HepG2 (cell line): ENCODE measurements around the gene ATPAF1. TPM values are rescaled to one million over a fixed set of nuclear protein-coding genes. Genes with fewer than 3 reads are reported as not detected.
"Not testable (repeated sequence)": the region's sequence is repeated elsewhere in the genome, so short reads cannot be mapped to it uniquely, and the experiment has no call there.

ENCODE experiments used
- ATAC-seq: fragments of 200-7000 bp; cut with Tn5 transposase; 3 replicates; pipeline ENCODE4 v1.9.1; 2020; ENCODE audit warnings: mild to moderate bottlenecking, moderate library complexity
- BruUV-seq: library from RNA; stranded (reverse); fragments of 400-500 nt; replicated peaks from 2 replicates; lab custom pipeline; 2021; lab: Mats Ljungman, UMichigan
- CTCF ChIA-PET: fragments of 300-600 bp; formaldehyde crosslinking; extraction: SDS; loops from one replicate; lab custom pipeline; 2021; ENCODE audit warnings: low total read pairs, inconsistent platforms, low intra/inter-chr PET ratio; lab: Yijun Ruan, JAX
- POLR2A ChIA-PET: fragments of 350-600 bp; sonication (Branson Sonifier 250); formaldehyde crosslinking; loops from one replicate; lab custom pipeline; 2020; ENCODE audit warnings: antibody characterized with exemption, inconsistent platforms; lab: Yijun Ruan, JAX
- DNase-seq: peaks from one replicate; pipeline ENCODE4 v3.0.0-alpha.2; 2015; ENCODE audit warnings: low spot score
- FAIRE-seq: peaks from 3 replicates; lab custom pipeline; 2011; peaks lifted over from hg19 to GRCh38; lab: Jason Lieb, UNC
- H2AFZ ChIP-seq: one replicate; pipeline ENCODE4 v1.6.1; 2011; ENCODE audit warnings: low read length, inconsistent platforms
- H3K27ac ChIP-seq: fragments of 300-600 bp; 3 replicates; pipeline ENCODE4 v1.8.0; 2011; ENCODE audit warnings: mixed run types, mild to moderate bottlenecking, mixed read lengths, low read length, inconsistent platforms; ENCODE audit not compliant: insufficient read depth; ENCODE audit errors: extremely low read length
- H3K27me3 ChIP-seq, 2 experiments: fragments of 200-600 bp in 1 of 2; 2 replicates in 1 of 2; 3 replicates in 1 of 2; pipeline versions ENCODE4 v1.6.0 to v1.8.0; 2011; ENCODE audit warnings: low read length in 2 of 2, mild to moderate bottlenecking in 2 of 2, moderate library complexity in 2 of 2, inconsistent platforms in 1 of 2; ENCODE audit not compliant: insufficient read depth in 2 of 2, control insufficient read depth in 1 of 2
- H3K36me3 ChIP-seq, 2 experiments: fragments of 200-600 bp in 1 of 2; replicated peaks in 1 of 2; 2 replicates in 1 of 2; 3 replicates in 1 of 2; pipeline versions ENCODE4 v1.5.1 to v1.8.0; 2011; ENCODE audit warnings: low read length in 2 of 2, inconsistent platforms in 1 of 2; ENCODE audit not compliant: insufficient read depth in 2 of 2, control insufficient read depth in 1 of 2
- H3K4me1 ChIP-seq: 2 replicates; pipeline ENCODE4 v1.5.1; 2012; ENCODE audit warnings: low read length, inconsistent platforms; ENCODE audit not compliant: insufficient read depth
- H3K4me2 ChIP-seq: 2 replicates; pipeline ENCODE4 v1.6.0; 2011; ENCODE audit warnings: low read depth, low read length, inconsistent platforms
- H3K4me3 ChIP-seq, 3 experiments: fragments of 200-600 bp in 1 of 3; sonication (generic), shearing (Covaris generic) in 1 of 3; replicated peaks in 1 of 3; 2 replicates each; pipeline ENCODE4 v1.5.1; 2011 to 2016; ENCODE audit warnings: low read length in 3 of 3, inconsistent platforms in 2 of 3, low read depth in 2 of 3, mild to moderate bottlenecking in 2 of 3, control low read depth in 1 of 3, mixed read lengths in 1 of 3; ENCODE audit not compliant: insufficient read depth in 1 of 3
- H3K79me2 ChIP-seq: one replicate; pipeline ENCODE4 v1.6.1; 2011; ENCODE audit warnings: low read length, inconsistent platforms; ENCODE audit not compliant: insufficient read depth
- H3K9ac ChIP-seq: 2 replicates; pipeline ENCODE4 v1.6.0; 2011; ENCODE audit warnings: mild to moderate bottlenecking, low read depth, low read length, inconsistent platforms; ENCODE audit not compliant: insufficient read depth
- H3K9me3 ChIP-seq: 2 replicates; pipeline ENCODE4 v1.5.1; 2012; ENCODE audit warnings: mild to moderate bottlenecking, low read length
- H4K20me1 ChIP-seq: 2 replicates; pipeline ENCODE4 v1.6.0; 2011; ENCODE audit warnings: inconsistent platforms, mild to moderate bottlenecking, low read length, moderate library complexity; ENCODE audit not compliant: insufficient read depth
- BORCS8-MEF2B ChIP-seq: sonication (generic); formaldehyde crosslinking; IDR thresholded peaks from 2 replicates; pipeline ENCODE4 v1.8.0; 2022; ENCODE audit warnings: mild to moderate bottlenecking, missing genetic modification reagents
- KDM3A ChIP-seq: IDR thresholded peaks from 2 replicates; pipeline ENCODE4 v1.6.1; 2018; ENCODE audit warnings: low read depth, missing compliant biosample characterization
- MXI1 ChIP-seq: IDR thresholded peaks from 3 replicates; pipeline ENCODE4 v1.6.1; 2012; ENCODE audit warnings: low read depth, low read length, inconsistent platforms, borderline replicate concordance
- SKIL ChIP-seq: sonication (generic); formaldehyde crosslinking; IDR thresholded peaks from 2 replicates; pipeline ENCODE4 v1.8.0; 2022; ENCODE audit warnings: missing genetic modification reagents, mild to moderate bottlenecking, moderate library complexity, borderline replicate concordance
- THAP7 ChIP-seq: sonication (generic); formaldehyde crosslinking; IDR thresholded peaks from 2 replicates; pipeline ENCODE4 v1.8.1; 2023; ENCODE audit warnings: mild to moderate bottlenecking, missing genetic modification reagents
- ZBTB42 ChIP-seq: sonication (generic); formaldehyde crosslinking; IDR thresholded peaks from 2 replicates; pipeline ENCODE4 v1.5.0; 2020; ENCODE audit warnings: mild to moderate bottlenecking, missing genetic modification reagents
- ZMAT3 ChIP-seq: sonication (generic); formaldehyde crosslinking; conservative IDR thresholded peaks from 2 replicates; pipeline ENCODE4 v1.7.0; 2021; ENCODE audit warnings: missing genetic modification reagents
- ZNF20 ChIP-seq: sonication (generic); formaldehyde crosslinking; IDR thresholded peaks from 2 replicates; pipeline ENCODE4 v1.4.0; 2020; ENCODE audit warnings: mild to moderate bottlenecking, moderate library complexity, missing genetic modification reagents
- ZNF382 ChIP-seq: sonication (generic); formaldehyde crosslinking; IDR thresholded peaks from 2 replicates; pipeline ENCODE4 v1.5.0; 2020; ENCODE audit warnings: missing genetic modification reagents, mild to moderate bottlenecking, borderline replicate concordance
- ZNF687 ChIP-seq: sonication (generic); formaldehyde crosslinking; IDR thresholded peaks from 2 replicates; pipeline ENCODE4 v1.5.1; 2020; ENCODE audit warnings: mild to moderate bottlenecking, missing genetic modification reagents, moderate library complexity
- ZNF703 ChIP-seq: sonication (generic); formaldehyde crosslinking; IDR thresholded peaks from 2 replicates; pipeline ENCODE4 v1.5.1; 2020; ENCODE audit warnings: missing genetic modification reagents, mild to moderate bottlenecking, moderate library complexity, borderline replicate concordance
- WGBS: methylation state at CpG from one replicate; pipeline ENCODE4 v1.1.6; 2017; ENCODE audit warnings: low lambda C conversion rate; 5-methylcytosine and 5-hydroxymethylcytosine counted together
- in situ Hi-C: cut with HindIII; loops from 2 replicates; pipeline ENCODE4 v1.10.0; 2017; ENCODE audit warnings: low pct_unique_long_range_greater_than_20kb; ENCODE audit not compliant: extremely low pct_ligation_motif_present
- intact Hi-C: fragments of 100-400 bp; cut with micrococcal nuclease; formaldehyde crosslinking; loops from one replicate; pipeline ENCODE4 v1.10.0; 2022; ENCODE audit not compliant: unreplicated experiment
- polyA plus RNA-seq, 8 experiments: library from polyadenylated mRNA; depleted of rRNA in 3 of 8; stranded (reverse) in 7 of 8; unstranded in 1 of 8; fragments of >200 nt; fragmentation: Illumina TruSeq in 4 of 8; extraction: Trizol in 4 of 8; gene quantifications; 2 replicates each; pipeline versions ENCODE4 v1.2.1 to v1.2.3, GENCODE V29; 2011 to 2016; ENCODE audit warnings: low read depth in 4 of 8, missing spikeins in 1 of 8, mixed read lengths in 1 of 8; ENCODE audit not compliant: insufficient read depth in 1 of 8
- total RNA-seq, 5 experiments: library from RNA; depleted of rRNA; stranded (reverse); fragments of >200 nt; fragmentation: Illumina TruSeq; extraction: Trizol; gene quantifications; 2 replicates each; pipeline ENCODE4 v1.2.3, GENCODE V29; 2016; ENCODE audit warnings: low read depth in 1 of 5

ATPAF1 gene
- total and polyA plus RNA-seq, 2 of the 13 experiments (the other 11 are each of a cell fraction or from before 2014, with no cell fraction given) = 66.6 to 76.7 TPM

- no peak for TF ChIP-seq ZNF687 (CRISPR knock-in tag)
- TF ChIP-seq, all 625 proteins: peak for 0
These were observed 31.5 kb upstream of the ATPAF1 start (continued) for GRCh38 chr1:46699666-46700065.

GRCh38 chr1:46697053-46697452, 28.9 kb upstream of the ATPAF1 start:
- CTCF ChIA-PET = no interaction called here
- Histone ChIP-seq H3K27me3 (no peaks in the 10 kb centered on the region), H3K9me3 (no peaks in the 10 kb centered on the region), H3K4me3 (no peak overlapping the region), H3K9ac (no peak overlapping the region), H3K4me2 (no peak overlapping the region), H4K20me1 (no peaks in the 10 kb centered on the region), H2AFZ (no peak overlapping the region), H3K4me1 (0 out of 2 replicates have a peak, but pooled peaks cover 11% of the 10 kb centered on the region), H3K79me2 (no peaks in the 10 kb centered on the region), H3K36me3 (peaks cover 10 to 46% of the 10 kb centered on the region in 2 experiments), H3K27ac (no peak overlapping the region)
- in situ Hi-C loops (no loop called here), intact Hi-C loops (no loop called here)
- 98% methylated on average over 2 of the region's 2 CpGs for WGBS
- no peak for DNase-seq
- POLR2A ChIA-PET = no interaction called here
- TF ChIP-seq THAP7 (CRISPR knock-in tag) (no peak), BORCS8-MEF2B (CRISPR knock-in tag) (no peak), MXI1 (no peak), ZNF20 (CRISPR knock-in tag) (no peak), ZBTB42 (CRISPR knock-in tag) (no peak), ZMAT3 (no peak), KDM3A (CRISPR knock-in tag) (no peak), SKIL (CRISPR knock-in tag) (no peak), ZNF382 (no peak), ZNF703 (no peak)
- no peak for ATAC-seq
- no TSS peak for BruUV-seq
- FAIRE-seq = no peak

GRCh38 chr1:46694676-46695075, 26.5 kb upstream of the ATPAF1 start:
- POLR2A ChIA-PET, H4K20me1 ChIP-seq, FAIRE-seq, H3K4me2 ChIP-seq, H3K9me3 ChIP-seq, ATAC-seq, in situ Hi-C loops, H3K9ac ChIP-seq, DNase-seq, H2AFZ ChIP-seq, CTCF ChIA-PET, H3K79me2 ChIP-seq, H3K27me3 ChIP-seq, intact Hi-C loops, H3K27ac ChIP-seq, BruUV-seq, H3K4me3 ChIP-seq: not testable (repeated sequence)
- H3K4me1 ChIP-seq = 0 out of 2 replicates have a peak, but pooled peaks cover 11% of the 10 kb centered on the region
- WGBS = 100% methylated on average over 4 of the region's 4 CpGs
- H3K36me3 ChIP-seq = peaks cover 9 to 56% of the 10 kb centered on the region in 2 experiments
